Adrenal gland (tissue), 12 donors: ENCODE measurements around the gene LEPROT. TPM values are rescaled to one million over a fixed set of nuclear protein-coding genes. Genes with fewer than 3 reads are reported as not detected.

Source experiments
- DNase-seq, 7 donors: peaks; one replicate each; pipeline ENCODE4 v3.0.0-alpha.2; 2019 to 2020
- H3K27ac ChIP-seq, 5 donors: fragments of 200-600 bp; sonication (generic) in 4 of 5; 1 replicate in 3 of 5; 2 replicates in 2 of 5; pipeline versions ENCODE4 v1.5.1 to v1.8.0; 2016 to 2020; ENCODE audit warnings: mild to moderate bottlenecking in 1 of 5
- H3K27me3 ChIP-seq: fragments of 200-600 bp; 2 replicates; pipeline ENCODE4 v1.8.0; 2021
- H3K36me3 ChIP-seq, 2 donors: fragments of 200-600 bp; replicated peaks in 1 of 2; 1 replicate in 1 of 2; 2 replicates in 1 of 2; pipeline versions ENCODE4 v1.5.1 to v1.8.0; 2018 to 2022
- H3K4me1 ChIP-seq, 2 donors: fragments of 200-600 bp; replicated peaks in 1 of 2; 1 replicate in 1 of 2; 2 replicates in 1 of 2; pipeline versions ENCODE4 v1.5.1 to v1.8.0; 2018 to 2021
- H3K4me3 ChIP-seq, 4 donors: fragments of 200-600 bp; sonication (generic) in 3 of 4; one replicate each; pipeline ENCODE4 v1.5.1; 2016 to 2018
- H3K9me3 ChIP-seq, 3 donors: fragments of 200-600 bp; sonication (generic) in 1 of 3; replicated peaks in 1 of 3; 1 replicate in 2 of 3; 2 replicates in 1 of 3; pipeline versions ENCODE4 v1.5.1 to v1.8.0; 2016 to 2021
- CTCF ChIP-seq, 6 experiments: fragments of 450-650 bp in 4 of 6; fragments of 200-600 bp in 2 of 6; sonication (generic) in 1 of 6; IDR thresholded peaks; 1 replicate in 5 of 6; 2 replicates in 1 of 6; pipeline versions ENCODE4 v1.5.1 to v1.8.0; 2016 to 2021; ENCODE audit warnings: antibody characterized with exemption in 6 of 6, mild to moderate bottlenecking in 2 of 6, moderate library complexity in 1 of 6
- POLR2A ChIP-seq, 2 donors: fragments of 450-650 bp; IDR thresholded peaks; one replicate each; pipeline ENCODE4 v1.6.1; 2017; ENCODE audit warnings: antibody characterized with exemption in 2 of 2, mild to moderate bottlenecking in 2 of 2, moderate library complexity in 1 of 2
- WGBS, 4 donors: extraction: QIAGEN DNeasy Blood & Tissue Kit in 2 of 4; methylation state at CpG; one replicate each; pipeline versions ENCODE4 v1.1.5 to v1.1.7; 2013 to 2017; 5-methylcytosine and 5-hydroxymethylcytosine counted together
- intact Hi-C, 2 donors: fragments of 100-400 bp; cut with DNase I; formaldehyde crosslinking; loops; one replicate each; pipeline versions ENCODE4 v1.14.1 to v1.15.0; 2022 to 2023
- polyA plus RNA-seq, 3 donors: library from polyadenylated mRNA; stranded (reverse); fragments of 200-250 nt in 2 of 3; fragments of 350-450 nt in 1 of 3; fragmentation: Illumina TruSeq in 1 of 3; extraction: RNeasy Lipid Tissue Mini Kit (QIAGEN cat#74804) in 1 of 3; gene quantifications; one replicate each; pipeline ENCODE4 v1.2.3, GENCODE V29; 2013 to 2014
- total RNA-seq, 9 donors: library from RNA; depleted of rRNA in 4 of 9; stranded (reverse); fragments of >200 nt in 4 of 9; fragments of 120-200 nt in 1 of 9; fragmentation: NEBNext Ultra II Directional in 1 of 9; extraction: Animal tissue kit (Norgen Biotek cat#: 25700) in 1 of 9; gene quantifications; one replicate each; pipeline versions ENCODE4 v1.1.0 to v1.2.4, GENCODE V29; 2013 to 2023
- donor health status: healthy with polysubstance abuse.
- donor health status: Bipolar disorder and iron deficiency.
- donor health status: DM: yes; HTN: yes; CAD: no.
- donor health status: DM: no; HTN: no; CAD: no.
- donor health status: DM: no; HTN: no; CAD: no.
- donor health status: DM: yes; HTN: yes; CAD: no.

Gene LEPROT
- total and polyA plus RNA-seq, 12 donors = 35.4 to 155 (median 93.1) TPM

- TF ChIP-seq POLR2A (IDR thresholded peaks at IDR 0.05) (no peak), CTCF (IDR thresholded peaks at IDR 0.05) (no peak)
- Histone ChIP-seq H3K36me3 (no peaks in the 10 kb centered on the region), H3K4me1 (no peaks in the 10 kb centered on the region), H3K27me3 (no peaks in the 10 kb centered on the region), H3K27ac (no peak overlapping the region), H3K9me3 (no peaks in the 10 kb centered on the region), H3K4me3 (no peak overlapping the region)
- 90 to 96% (median 94%) methylated on average over 2 of the region's 2 CpGs for WGBS, 4 donors
- no peak for DNase-seq
- intact Hi-C loops = no loop called here
Observed at GRCh38 chr1:65387821-65388220, 32.6 kb upstream of the LEPROT start.

DNA sequence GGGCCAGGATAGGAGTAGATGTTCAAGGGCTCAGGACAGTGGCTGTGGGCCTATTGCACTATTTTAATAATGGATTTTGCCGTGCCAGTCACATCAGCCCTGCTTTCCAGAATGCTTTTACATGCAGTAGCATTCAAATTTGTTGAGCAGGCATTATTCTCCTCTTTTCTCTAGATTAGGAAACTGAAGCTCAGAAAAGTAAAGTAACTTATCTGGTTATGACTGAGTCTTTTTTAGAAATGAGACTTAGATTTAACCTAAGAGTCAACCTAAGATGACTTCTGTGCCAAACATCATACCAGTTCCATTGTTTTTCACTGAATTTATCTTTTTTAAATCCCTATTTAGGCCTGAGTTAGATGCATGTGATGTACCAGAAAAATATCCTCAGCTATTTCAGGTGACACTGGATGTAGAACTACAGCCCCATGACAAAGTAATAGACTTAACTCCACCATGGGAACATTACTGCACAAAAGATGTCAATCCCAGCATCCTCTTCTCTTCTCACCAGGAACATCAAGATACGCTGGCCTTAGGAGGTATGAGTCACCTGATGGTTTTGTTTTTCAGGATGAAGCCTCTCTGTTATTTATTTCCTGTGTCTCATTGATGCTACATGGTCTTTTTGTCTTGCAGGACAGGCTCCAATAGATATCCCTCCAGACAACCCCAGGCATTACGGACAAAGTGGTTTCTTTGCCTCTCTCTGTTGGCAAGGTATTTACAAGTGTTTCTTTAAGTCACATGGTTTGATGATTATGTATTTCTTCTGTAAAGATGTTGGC, 31.4 kb upstream of the LEPROT start:
- Histone ChIP-seq H3K4me3 (no peak overlapping the region), H3K27me3 (no peaks in the 10 kb centered on the region), H3K36me3 (peaks cover 0 to 1% of the 10 kb centered on the region in 2 donors), H3K27ac (no peak overlapping the region), H3K4me1 (no peaks in the 10 kb centered on the region), H3K9me3 (no peaks in the 10 kb centered on the region)
- no peak for TF ChIP-seq POLR2A (IDR thresholded peaks at IDR 0.05)
- no peak for TF ChIP-seq CTCF (IDR thresholded peaks at IDR 0.05)
- no peak for DNase-seq
- WGBS, 4 donors = 94% methylated on average over 3 of the region's 3 CpGs
- intact Hi-C loops = no loop called here

DNA sequence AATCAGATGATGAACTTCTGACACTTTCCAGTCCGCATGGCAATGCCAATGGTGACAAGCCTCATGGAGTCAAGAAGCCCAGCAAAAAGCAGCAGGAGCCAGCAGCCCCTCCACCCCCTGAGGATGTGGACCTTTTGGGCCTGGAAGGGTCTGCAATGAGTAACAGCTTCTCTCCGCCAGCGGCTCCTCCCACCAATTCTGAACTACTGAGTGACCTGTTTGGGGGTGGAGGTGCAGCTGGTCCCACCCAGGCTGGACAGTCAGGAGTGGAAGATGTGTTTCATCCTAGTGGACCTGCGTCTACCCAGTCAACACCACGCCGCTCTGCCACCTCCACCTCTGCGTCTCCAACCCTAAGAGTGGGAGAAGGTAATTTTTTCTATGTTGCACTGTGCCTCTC, 28.0 kb upstream of the LEPROT start:
- intact Hi-C loops = no loop called here
- 96 to 100% (median 98%) methylated on average over 5 to 7 of the region's 7 CpGs for WGBS, 4 donors
- DNase-seq = no peak
- Histone ChIP-seq H3K27me3 (no peaks in the 10 kb centered on the region), H3K36me3 (peaks cover 0 to 15% of the 10 kb centered on the region in 2 donors), H3K4me3 (no peak overlapping the region), H3K9me3 (no peaks in the 10 kb centered on the region), H3K27ac (no peak overlapping the region), H3K4me1 (no peaks in the 10 kb centered on the region)
- no peak for TF ChIP-seq CTCF (IDR thresholded peaks at IDR 0.05)
- TF ChIP-seq POLR2A (IDR thresholded peaks at IDR 0.05) = no peak

DNA sequence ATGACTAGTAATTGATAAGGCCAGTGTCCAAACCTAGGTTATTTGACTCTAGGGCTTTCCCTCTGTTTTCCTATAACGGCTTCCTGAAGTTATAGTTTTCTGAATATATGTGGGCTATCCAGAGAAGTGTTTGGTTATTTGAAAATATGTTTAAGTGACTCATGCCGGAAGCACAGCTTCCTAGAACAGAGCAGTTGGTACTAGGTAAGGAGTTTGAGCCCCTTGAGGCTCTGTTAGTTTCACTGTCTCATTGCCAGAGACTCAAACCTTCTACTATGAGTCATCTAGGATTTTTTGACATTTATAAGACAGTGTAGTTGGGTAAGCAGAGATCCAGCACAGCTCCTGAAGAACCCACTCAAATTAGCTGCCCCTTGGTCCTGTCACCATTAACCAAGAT, 27.1 kb upstream of the LEPROT start:
- TF ChIP-seq POLR2A (IDR thresholded peaks at IDR 0.05) (no peak), CTCF (IDR thresholded peaks at IDR 0.05) (no peak)
- no peaks in the 10 kb centered on the region for H3K9me3 ChIP-seq
- no peak for DNase-seq

More for the DNA sequence above, 27.1 kb upstream of the LEPROT start:
- Histone ChIP-seq H3K4me1 (no peaks in the 10 kb centered on the region), H3K36me3 (peaks cover 0 to 15% of the 10 kb centered on the region in 2 donors), H3K27ac (no peak overlapping the region), H3K27me3 (no peaks in the 10 kb centered on the region), H3K4me3 (no peak overlapping the region)
- intact Hi-C loops = no loop called here
- 82 to 96% (median 94%) methylated on average over 2 of the region's 2 CpGs for WGBS, 4 donors
